Ishikawa (cell line): ENCODE data around the gene RNF214.
A peak's percentile ranks its signal among the peaks of the same experiment; 100 is the strongest.

Source experiments
- CEBPB ChIP-seq: IDR thresholded peaks from 2 replicates; pipeline ENCODE4 v1.6.1; 2012
- CREB1 ChIP-seq: IDR thresholded peaks from 2 replicates; pipeline ENCODE4 v1.6.1; 2012; ENCODE audit warnings: low read depth
- EGR1 ChIP-seq: IDR thresholded peaks from 2 replicates; pipeline ENCODE4 v1.6.1; 2012
- EP300 ChIP-seq: IDR thresholded peaks from 2 replicates; pipeline ENCODE4 v1.6.1; 2012; ENCODE audit warnings: borderline replicate concordance
- FOXM1 ChIP-seq: IDR thresholded peaks from 2 replicates; pipeline ENCODE4 v1.6.1; 2012; ENCODE audit warnings: low read depth, borderline replicate concordance
- MAX ChIP-seq: IDR thresholded peaks from 2 replicates; pipeline ENCODE4 v1.6.1; 2012
- NFIC ChIP-seq: IDR thresholded peaks from 2 replicates; pipeline ENCODE4 v1.6.1; 2012
- RAD21 ChIP-seq: IDR thresholded peaks from 2 replicates; pipeline ENCODE4 v1.6.1; 2012; ENCODE audit warnings: low read depth
- REST ChIP-seq: IDR thresholded peaks from 2 replicates; pipeline ENCODE4 v1.6.1; 2012; ENCODE audit warnings: low read depth, mild to moderate bottlenecking
- TAF1 ChIP-seq: IDR thresholded peaks from 2 replicates; pipeline ENCODE4 v1.6.1; 2012; ENCODE audit warnings: low read depth, mild to moderate bottlenecking
- TCF12 ChIP-seq: IDR thresholded peaks from 2 replicates; pipeline ENCODE4 v1.6.1; 2012; ENCODE audit warnings: low read depth
- TEAD4 ChIP-seq: IDR thresholded peaks from 2 replicates; pipeline ENCODE4 v1.6.1; 2012
- USF1 ChIP-seq: IDR thresholded peaks from 2 replicates; pipeline ENCODE4 v1.6.1; 2012
- YY1 ChIP-seq: IDR thresholded peaks from 2 replicates; pipeline ENCODE4 v1.6.1; 2012; ENCODE audit warnings: low read depth
- ZBTB7A ChIP-seq: IDR thresholded peaks from 2 replicates; pipeline ENCODE4 v1.6.1; 2012; ENCODE audit warnings: low read depth

The RNF214 gene

GRCh38 chr11:117229931-117230285 lies 2.6 kb upstream of the RNF214 start:
- TF ChIP-seq REST (no peak), EP300 (no peak), TEAD4 (no peak), MAX (no peak)

- TF ChIP-seq TEAD4 = no peak
- TF ChIP-seq FOXM1 = no peak
- no peak for TF ChIP-seq CEBPB
- TF ChIP-seq CREB1 = no peak
- TF ChIP-seq EGR1 = no peak
- no peak for TF ChIP-seq USF1
- no peak for TF ChIP-seq MAX
- TF ChIP-seq REST = no peak
Measured at GRCh38 chr11:117230286-117230961, 2.0 kb upstream of the RNF214 start.

GRCh38 chr11:117230999-117231841 lies 1.3 kb upstream of the RNF214 start:
- TF ChIP-seq EGR1 (no peak), RAD21 (no peak), CREB1 (no peak)

GRCh38 chr11:117231842-117232091 lies 704 bp upstream of the RNF214 start, which contains the start of gene PCSK7:
TSS of gene PCSK7 (minus strand) at chr11:117232073. CDS start at chr11:117229844, 2,229 bp downstream.
- TF ChIP-seq CREB1 = peak; percentile 33; the same call in 1 of the 2 replicates
- no peak for TF ChIP-seq MAX
- TF ChIP-seq TCF12 = peak; percentile 21; the same call in 1 of the 2 replicates

GRCh38 chr11:117232911-117233409 lies 489 bp downstream of the RNF214 start:
- no peak for TF ChIP-seq YY1
- TF ChIP-seq TCF12 = no peak
- no peak for TF ChIP-seq TEAD4
- no peak for TF ChIP-seq MAX

GRCh38 chr11:117238221-117238620 lies 5.8 kb downstream of the RNF214 start:
- no peak for TF ChIP-seq EP300
- no peak for TF ChIP-seq REST
- no peak for TF ChIP-seq FOXM1
- no peak for TF ChIP-seq USF1
- TF ChIP-seq RAD21 = no peak
- TF ChIP-seq NFIC = no peak
- TF ChIP-seq CREB1 = no peak
- no peak for TF ChIP-seq EGR1
- no peak for TF ChIP-seq MAX
- TF ChIP-seq ZBTB7A = no peak
- TF ChIP-seq TCF12 = no peak
- TF ChIP-seq TAF1 = no peak
- TF ChIP-seq CEBPB = no peak
- TF ChIP-seq YY1 = no peak
- TF ChIP-seq TEAD4 = no peak
